Measurements from ENCODE around the gene SMDT1. TPM values are rescaled to one million over a fixed set of nuclear protein-coding genes. Genes with fewer than 3 reads are reported as not detected.
A peak's percentile ranks its signal among the peaks of the same experiment; 100 is the strongest.
"Not testable (repeated sequence)": the region's sequence is repeated elsewhere in the genome, so short reads cannot be mapped to it uniquely, and the experiment has no call there.

The SMDT1 gene
- total RNA-seq, 5 donors from 2014 or later (not counting 1 experiment from before 2014, with no cell fraction given), result 101 to 176 (median 114) TPM

GRCh38 chr22:42069801-42070516, 9.5 kb upstream of the SMDT1 start:
- ATAC-seq (replicated peaks in 1 of 4) (peak in 2 of 4 experiments; percentile 15 to 18), DNase-seq (peak in 3 of 35 experiments; percentile 2 to 8 (median 7))
- ChIA-PET CTCF (interaction anchor here in 1 of 2 donors (0.6 to 1.1 kb wide), 4 partner anchors 10 to 1354 kb away, joined by 3 to 5 read pairs (median 4); partner anchors contain the start of gene NDUFA6), POLR2A (interaction anchor here in 1 of 2 donors (0.6 to 1.2 kb wide), 2 partner anchors 10 to 103 kb away, joined by 3 to 6 read pairs; partner anchors contain the start of gene SMDT1)
- Histone ChIP-seq H3K27me3 (replicated peaks in 1 of 2; ENCODE audit: control insufficient read depth in 2 of 2, extremely low read depth in 1 of 2, insufficient read depth in 2 of 2, low read length in 1 of 2) (no peaks in the 10 kb centered on the region), H3K9me3 (no peaks in the 10 kb centered on the region), H3K27ac (ENCODE audit: low read length) (peak overlapping the region; percentile 71), H3K4me1 (ENCODE audit: control insufficient read depth in 1 of 2, extremely low read depth in 1 of 2, insufficient read depth in 2 of 2, low read length in 2 of 2) (peaks cover 14 to 39% of the 10 kb centered on the region in 2 experiments), H3K36me3 (ENCODE audit: control insufficient read depth in 2 of 2, extremely low read depth in 1 of 2, insufficient read depth in 1 of 2, low read length in 1 of 2) (peaks cover 4 to 21% of the 10 kb centered on the region in 2 donors), H3K4me3 (ENCODE audit: control insufficient read depth in 1 of 2, extremely low read depth in 1 of 2, low read length in 1 of 2) (peak overlapping the region; percentile 69 to 84)
- peaks cover 20% of the 10 kb centered on the region for H3K36me3 Mint-ChIP-seq
- H3K27ac Mint-ChIP-seq, result peak overlapping the region; percentile 81 to 93
- H3K27me3 Mint-ChIP-seq, result no peaks in the 10 kb centered on the region
- 7% methylated on average over 8 of the region's 19 CpGs for WGBS (ENCODE audit: insufficient coverage)
- no peaks in the 10 kb centered on the region for H3K9me3 Mint-ChIP-seq
- H3K4me3 Mint-ChIP-seq, result peak overlapping the region; percentile 84 to 92 (median 92)
- peaks cover 28 to 45% (median 36%) of the 10 kb centered on the region in 3 donors for H3K4me1 Mint-ChIP-seq

- ChIA-PET CTCF (interaction anchor here in 1 of 2 donors (0.8 to 1.1 kb wide), 3 partner anchors 10 to 20 kb away, joined by 3 read pairs; partner anchors contain the start of gene NDUFA6), POLR2A (interaction anchor here in 1 of 2 donors (0.6 kb wide), 1 partner anchor 102 kb away, joined by 3 read pairs; no protein-coding TSS in a partner anchor)
- Histone ChIP-seq H3K27ac (ENCODE audit: low read length) (peak within 1 kb of the TSS; percentile 71), H3K36me3 (ENCODE audit: control insufficient read depth in 2 of 2, extremely low read depth in 1 of 2, insufficient read depth in 1 of 2, low read length in 1 of 2) (peaks cover 4 to 13% of the 10 kb centered on the region in 2 donors), H3K4me3 (ENCODE audit: control insufficient read depth in 1 of 2, extremely low read depth in 1 of 2, low read length in 1 of 2) (peak within 1 kb of the TSS; percentile 69 to 84), H3K9me3 (no peaks in the 10 kb centered on the region), H3K4me1 (ENCODE audit: control insufficient read depth in 1 of 2, extremely low read depth in 1 of 2, insufficient read depth in 2 of 2, low read length in 2 of 2) (peaks cover 15 to 43% of the 10 kb centered on the region in 2 experiments), H3K27me3 (replicated peaks in 1 of 2; ENCODE audit: control insufficient read depth in 2 of 2, extremely low read depth in 1 of 2, insufficient read depth in 2 of 2, low read length in 1 of 2) (no peaks in the 10 kb centered on the region)
- DNase-seq (peak; percentile 73 to 95 (median 87)), ATAC-seq (replicated peaks in 1 of 4) (peak; percentile 97 to 98 (median 98))
- H3K9me3 Mint-ChIP-seq, result no peaks in the 10 kb centered on the region
- H3K4me1 Mint-ChIP-seq, result peaks cover 33 to 50% (median 39%) of the 10 kb centered on the region in 3 donors
- under 1% methylated on average over 48 of the region's 56 CpGs for WGBS (ENCODE audit: insufficient coverage)
- H3K27ac Mint-ChIP-seq, result peak within 1 kb of the TSS; percentile 92 to 93
- H3K27me3 Mint-ChIP-seq, result no peaks in the 10 kb centered on the region
- peak within 1 kb of the TSS; percentile 84 to 92 (median 92) for H3K4me3 Mint-ChIP-seq
- H3K36me3 Mint-ChIP-seq, result peaks cover 12% of the 10 kb centered on the region
These were observed 8.7 kb upstream of the SMDT1 start, which contains the start of gene NAGA for GRCh38 chr22:42070517-42071422. NAGA (minus strand) TSS chr22:42070812; CDS start chr22:42070297, 515 bp downstream.

DNA sequence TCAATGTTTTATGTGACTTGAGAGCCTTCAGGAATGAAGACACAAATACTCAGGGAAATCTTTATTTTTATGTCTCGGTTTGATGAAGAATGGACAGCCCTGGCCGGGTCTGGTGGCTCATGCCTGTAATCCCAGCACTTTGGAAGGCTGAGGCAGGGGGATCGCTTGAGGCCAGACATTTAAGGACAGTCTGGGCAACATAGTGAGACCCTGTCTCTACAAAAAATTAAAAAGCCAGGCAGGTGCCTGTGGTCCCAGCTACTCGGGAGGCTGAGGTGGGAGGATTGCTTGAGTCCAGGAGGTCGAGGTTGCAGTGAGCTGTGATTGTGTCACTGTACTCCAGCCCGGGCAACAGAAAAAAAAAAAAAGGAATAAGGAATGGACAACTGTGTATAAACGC, 8.0 kb upstream of the SMDT1 start:
- 81% methylated on average over 4 of the region's 7 CpGs for WGBS (ENCODE audit: insufficient coverage)
- ATAC-seq (replicated peaks in 1 of 4); H3K27me3 ChIP-seq (replicated peaks in 1 of 2; ENCODE audit: control insufficient read depth in 2 of 2, extremely low read depth in 1 of 2, insufficient read depth in 2 of 2, low read length in 1 of 2); H3K36me3 Mint-ChIP-seq; DNase-seq; H3K9me3 ChIP-seq; H3K9me3 Mint-ChIP-seq; H3K27me3 Mint-ChIP-seq; POLR2A ChIA-PET: not testable (repeated sequence)
- Histone ChIP-seq H3K4me3 (ENCODE audit: control insufficient read depth in 1 of 2, extremely low read depth in 1 of 2, low read length in 1 of 2) (peak overlapping the region in 1 of 2 donors; percentile 84), H3K4me1 (ENCODE audit: control insufficient read depth in 1 of 2, extremely low read depth in 1 of 2, insufficient read depth in 2 of 2, low read length in 2 of 2) (peaks cover 15 to 43% of the 10 kb centered on the region in 2 experiments), H3K36me3 (ENCODE audit: control insufficient read depth in 2 of 2, extremely low read depth in 1 of 2, insufficient read depth in 1 of 2, low read length in 1 of 2) (peaks cover 4 to 12% of the 10 kb centered on the region in 2 donors), H3K27ac (ENCODE audit: low read length) (peak overlapping the region; percentile 71)
- H3K27ac Mint-ChIP-seq, result peak overlapping the region; percentile 92 to 93
- peaks cover 35 to 53% (median 39%) of the 10 kb centered on the region in 3 donors for H3K4me1 Mint-ChIP-seq
- peak overlapping the region; percentile 84 to 92 (median 92) for H3K4me3 Mint-ChIP-seq
- CTCF ChIA-PET, result interaction anchor here in 1 of 2 donors (0.8 kb wide), 1 partner anchor 19 kb away, joined by 3 read pairs; the partner anchor contains the start of gene NDUFA6

DNA sequence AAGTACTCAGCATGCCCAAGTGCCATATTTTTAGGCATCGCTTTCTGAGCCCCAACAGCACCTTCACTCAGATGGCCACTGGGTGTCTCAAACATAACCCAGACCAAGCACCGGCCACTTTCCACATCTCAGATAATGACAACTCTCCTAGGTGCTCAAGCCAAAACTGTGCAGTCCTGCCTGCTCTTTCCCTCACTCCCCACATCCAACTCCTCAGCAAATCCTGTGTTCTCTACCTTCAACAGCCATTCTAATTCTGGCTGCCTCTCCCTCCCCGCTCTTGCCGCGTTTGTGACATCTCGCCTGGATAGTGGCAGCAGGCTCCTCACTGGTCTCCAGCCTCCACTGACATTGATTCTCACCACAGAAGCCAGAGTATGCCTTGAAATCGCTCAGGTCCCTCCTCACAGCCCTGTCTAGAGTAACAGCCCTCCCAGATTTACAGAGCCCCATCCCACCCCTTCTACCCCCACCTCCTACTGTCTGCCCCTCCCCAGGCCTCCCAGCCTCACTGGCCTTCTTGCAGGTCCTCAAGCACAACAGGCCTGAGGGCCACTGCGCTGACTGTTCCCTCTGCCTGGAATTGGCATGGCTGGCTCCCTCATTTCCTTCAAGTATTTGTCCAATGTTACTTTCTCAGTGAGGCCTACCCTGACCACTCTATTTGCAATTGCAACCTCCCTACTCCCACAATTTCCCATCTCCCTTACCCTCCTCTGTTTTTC, 6.7 kb upstream of the SMDT1 start:
- Mint-ChIP-seq H3K4me3 (peak overlapping the region; percentile 62 to 92 (median 73)), H3K27ac (peak overlapping the region; percentile 48 to 62), H3K36me3 (peaks cover 3% of the 10 kb centered on the region), H3K9me3 (no peaks in the 10 kb centered on the region), H3K4me1 (peaks cover 35 to 53% (median 39%) of the 10 kb centered on the region in 3 donors), H3K27me3 (no peaks in the 10 kb centered on the region)
- ChIA-PET POLR2A (no interaction called here), CTCF (no interaction called here)
- peaks cover 0 to 4% of the 10 kb centered on the region in 2 donors for H3K36me3 ChIP-seq (ENCODE audit: control insufficient read depth in 2 of 2, extremely low read depth in 1 of 2, insufficient read depth in 1 of 2, low read length in 1 of 2)
- ATAC-seq (replicated peaks in 1 of 4), result no peak
- 88% methylated on average over 8 of the region's 8 CpGs for WGBS (ENCODE audit: insufficient coverage)
- no peaks in the 10 kb centered on the region for H3K9me3 ChIP-seq
- no peaks in the 10 kb centered on the region for H3K27me3 ChIP-seq (replicated peaks in 1 of 2; ENCODE audit: control insufficient read depth in 2 of 2, extremely low read depth in 1 of 2, insufficient read depth in 2 of 2, low read length in 1 of 2)
- peaks cover 15 to 46% of the 10 kb centered on the region in 2 experiments for H3K4me1 ChIP-seq (ENCODE audit: control insufficient read depth in 1 of 2, extremely low read depth in 1 of 2, insufficient read depth in 2 of 2, low read length in 2 of 2)
- H3K4me3 ChIP-seq (ENCODE audit: control insufficient read depth in 1 of 2, extremely low read depth in 1 of 2, low read length in 1 of 2), result no peak overlapping the region
- no peak overlapping the region for H3K27ac ChIP-seq (ENCODE audit: low read length)
- DNase-seq, result no peak

DNA sequence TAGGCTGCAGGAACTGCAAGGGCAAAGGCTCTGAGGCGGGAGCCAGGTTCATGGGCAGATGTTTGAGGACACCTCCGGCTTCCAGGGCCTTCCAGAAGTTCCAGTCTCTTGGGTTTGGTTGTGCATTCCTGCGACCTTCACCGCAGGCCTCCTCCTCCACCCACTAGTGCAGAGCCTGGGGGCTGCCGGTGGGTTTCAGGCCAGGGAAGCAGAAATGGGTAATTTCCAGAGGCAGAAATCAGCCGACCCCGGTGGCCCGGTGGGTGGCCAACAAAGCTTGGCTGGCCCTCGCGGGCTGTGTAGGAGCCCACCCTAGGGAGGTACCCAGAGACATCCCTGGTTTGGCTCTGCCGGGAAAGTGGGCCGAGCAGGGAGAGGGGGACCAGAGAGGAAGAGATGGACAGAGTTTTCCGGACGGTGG, 5.9 kb upstream of the SMDT1 start:
- no peaks in the 10 kb centered on the region for H3K27me3 ChIP-seq (replicated peaks in 1 of 2; ENCODE audit: control insufficient read depth in 2 of 2, extremely low read depth in 1 of 2, insufficient read depth in 2 of 2, low read length in 1 of 2)
- 91% methylated on average over 11 of the region's 14 CpGs for WGBS (ENCODE audit: insufficient coverage)
- H3K27ac ChIP-seq (ENCODE audit: low read length), result no peak overlapping the region
- H3K36me3 ChIP-seq (ENCODE audit: control insufficient read depth in 2 of 2, extremely low read depth in 1 of 2, insufficient read depth in 1 of 2, low read length in 1 of 2), result no peaks in the 10 kb centered on the region
- H3K9me3 Mint-ChIP-seq, result no peaks in the 10 kb centered on the region
- ATAC-seq (replicated peaks in 1 of 4), result no peak
- peaks cover 15 to 54% of the 10 kb centered on the region in 2 experiments for H3K4me1 ChIP-seq (ENCODE audit: control insufficient read depth in 1 of 2, extremely low read depth in 1 of 2, insufficient read depth in 2 of 2, low read length in 2 of 2)
- H3K4me3 ChIP-seq (ENCODE audit: control insufficient read depth in 1 of 2, extremely low read depth in 1 of 2, low read length in 1 of 2), result peak overlapping the region in 1 of 2 donors; percentile 58
- CTCF ChIA-PET, result interaction anchor here in 1 of 2 donors (0.6 kb wide), 1 partner anchor 1072 kb away, joined by 3 read pairs; no protein-coding TSS in a partner anchor
- H3K36me3 Mint-ChIP-seq, result peaks cover 2% of the 10 kb centered on the region
- no peak for DNase-seq
- H3K9me3 ChIP-seq, result no peaks in the 10 kb centered on the region
- H3K4me1 Mint-ChIP-seq, result peaks cover 36 to 52% (median 40%) of the 10 kb centered on the region in 3 donors
- no peaks in the 10 kb centered on the region for H3K27me3 Mint-ChIP-seq
- peak overlapping the region; percentile 62 to 92 (median 73) for H3K4me3 Mint-ChIP-seq
- peak overlapping the region in 1 of 2 donors; percentile 62 for H3K27ac Mint-ChIP-seq
- POLR2A ChIA-PET, result no interaction called here
